Measurements from ENCODE around the gene FADS2. TPM values are rescaled to one million over a fixed set of nuclear protein-coding genes. Genes with fewer than 3 reads are reported as not detected.

The FADS2 gene
- total and polyA plus RNA-seq, 2 of the 13 experiments (the other 11 are each of a cell fraction or from before 2014, with no cell fraction given), result 90.1 to 124 TPM

DNA sequence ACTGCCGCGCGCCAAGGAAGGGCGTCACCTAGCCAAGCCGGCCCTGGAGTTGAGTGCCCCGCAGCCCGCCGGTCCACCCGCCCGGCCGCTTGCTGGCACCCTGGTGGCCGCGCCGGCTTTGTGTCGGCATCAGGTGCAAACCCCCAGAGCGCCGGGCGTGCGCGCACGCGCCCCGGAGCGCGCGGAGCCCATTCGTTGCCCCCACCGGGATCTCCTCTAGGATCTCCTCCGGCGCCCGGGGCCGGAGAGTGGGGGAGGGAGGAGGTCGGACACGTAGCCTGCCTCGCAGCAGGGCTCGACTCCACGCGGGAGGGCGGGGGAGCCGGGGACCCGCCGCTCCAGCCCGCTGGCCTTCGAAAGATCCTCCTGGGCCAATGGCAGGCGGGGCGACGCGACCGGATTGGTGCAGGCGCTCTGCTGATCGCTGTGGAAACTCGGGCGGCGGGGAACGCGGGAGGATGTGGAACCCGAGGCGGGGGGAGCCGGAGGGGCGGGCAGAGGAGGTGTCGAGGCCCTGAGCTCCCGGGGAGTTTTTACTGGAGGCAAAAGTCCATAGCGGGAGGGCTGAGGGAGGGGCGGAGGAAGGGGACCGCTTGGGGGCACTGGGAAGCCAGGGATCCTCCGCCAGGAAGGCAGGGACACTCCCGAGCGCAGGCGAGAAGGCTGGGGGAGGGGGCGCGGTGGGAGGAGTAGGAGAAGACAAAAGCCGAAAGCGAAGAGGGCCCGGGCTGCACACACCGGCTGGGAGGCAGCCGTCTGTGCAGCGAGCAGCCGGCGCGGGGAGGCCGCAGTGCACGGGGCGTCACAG lies at the start of gene FADS2 (continued):
- TF ChIP-seq, protein P1, sequence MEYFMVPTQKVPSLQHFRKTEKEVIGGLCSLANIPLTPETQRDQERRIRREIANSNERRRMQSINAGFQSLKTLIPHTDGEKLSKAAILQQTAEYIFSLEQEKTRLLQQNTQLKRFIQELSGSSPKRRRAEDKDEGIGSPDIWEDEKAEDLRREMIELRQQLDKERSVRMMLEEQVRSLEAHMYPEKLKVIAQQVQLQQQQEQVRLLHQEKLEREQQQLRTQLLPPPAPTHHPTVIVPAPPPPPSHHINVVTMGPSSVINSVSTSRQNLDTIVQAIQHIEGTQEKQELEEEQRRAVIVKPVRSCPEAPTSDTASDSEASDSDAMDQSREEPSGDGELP (IDR thresholded peaks at IDR 0.05; ENCODE audit: borderline replicate concordance, low read depth), result no peak
- no peak for TF ChIP-seq HMG20B (CRISPR knock-in tag; conservative IDR thresholded peaks at IDR 0.05)
- TF ChIP-seq, protein P2, sequence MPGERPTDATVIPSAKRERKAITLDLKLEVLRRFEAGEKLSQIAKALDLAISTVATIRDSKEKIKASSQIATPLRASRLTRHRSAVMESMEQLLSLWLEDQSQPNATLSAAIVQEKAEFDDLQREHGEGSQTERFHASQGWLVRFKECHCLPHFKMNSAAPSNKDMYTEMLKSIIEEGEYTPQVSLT (CRISPR knock-in tag; IDR thresholded peaks at IDR 0.05; ENCODE audit: borderline replicate concordance, low read depth), result no peak
- TF ChIP-seq ZNF644 (CRISPR knock-in tag; IDR thresholded peaks at IDR 0.05; ENCODE audit: low read depth), result no peak
- TF ChIP-seq ATF2 (CRISPR knock-in tag; IDR thresholded peaks at IDR 0.05), result no peak
- no peak for TF ChIP-seq ZNF232 (CRISPR knock-in tag; IDR thresholded peaks at IDR 0.05; ENCODE audit: borderline replicate concordance)
- TF ChIP-seq YY1 (IDR thresholded peaks at IDR 0.05; ENCODE audit: insufficient read depth, insufficient replicate concordance, low read depth, low read length), result no peak
- no peak for TF ChIP-seq ZNF530 (CRISPR knock-in tag; IDR thresholded peaks at IDR 0.05; ENCODE audit: low read depth)
- no peak for TF ChIP-seq STAT6 (CRISPR knock-in tag; IDR thresholded peaks at IDR 0.05; ENCODE audit: borderline replicate concordance)
- TF ChIP-seq HOXD1 (CRISPR knock-in tag; IDR thresholded peaks at IDR 0.05), result no peak
- 0 out of 2 replicates have a peak, but pooled peaks have one; percentile 15 for TF ChIP-seq JUNB (CRISPR knock-in tag; IDR thresholded peaks at IDR 0.05; ENCODE audit: borderline replicate concordance)
- peak; percentile 36; the same call in 1 of the 2 replicates for TF ChIP-seq HNF4G (IDR thresholded peaks at IDR 0.05; ENCODE audit: borderline replicate concordance, low read depth, low read length)
- no peak for TF ChIP-seq HNF4G (CRISPR knock-in tag; IDR thresholded peaks at IDR 0.05; ENCODE audit: borderline replicate concordance, low read depth)
- peak; percentile 48; the same call in 1 of the 2 replicates for TF ChIP-seq ZNF761 (CRISPR knock-in tag; conservative IDR thresholded peaks at IDR 0.05)
- TF ChIP-seq RBAK (CRISPR knock-in tag; IDR thresholded peaks at IDR 0.05), result no peak
- TF ChIP-seq RELA (CRISPR knock-in tag; IDR thresholded peaks at IDR 0.05), result no peak
- no peak for TF ChIP-seq ZBTB20 (CRISPR knock-in tag; IDR thresholded peaks at IDR 0.05; ENCODE audit: borderline replicate concordance, low read depth)
- no peak for TF ChIP-seq ZNF598 (CRISPR knock-in tag; IDR thresholded peaks at IDR 0.05; ENCODE audit: borderline replicate concordance)
- TF ChIP-seq SKI (IDR thresholded peaks at IDR 0.05; ENCODE audit: partially characterized antibody), result no peak
- TF ChIP-seq ZXDC (CRISPR knock-in tag; IDR thresholded peaks at IDR 0.05), result no peak
- no peak for TF ChIP-seq ARID2 (CRISPR knock-in tag; IDR thresholded peaks at IDR 0.05; ENCODE audit: borderline replicate concordance)

Measured in HepG2 (cell line).